ENCODE measurements around the gene CCDC66.
A peak's percentile ranks its signal among the peaks of the same experiment; 100 is the strongest.

The CCDC66 gene

DNA sequence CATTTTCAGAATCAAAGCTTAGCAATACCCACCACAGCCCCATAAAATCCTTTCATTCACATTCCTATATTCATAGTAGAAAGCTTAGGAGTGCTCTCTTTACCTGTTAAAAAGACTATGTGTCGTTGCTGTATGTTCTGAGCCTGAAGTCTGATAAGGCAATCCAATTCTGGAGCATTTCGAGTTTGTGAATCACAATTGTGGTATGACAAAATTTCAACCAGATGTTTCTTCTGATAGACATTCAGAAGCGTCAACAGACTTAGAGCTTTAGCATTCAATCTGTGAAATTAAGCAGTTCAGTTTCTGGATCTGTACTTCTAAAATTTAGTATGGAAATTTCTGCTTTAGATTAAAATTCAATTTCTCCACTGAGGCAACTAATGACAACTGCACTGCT is 67.8 kb downstream of the CCDC66 start:
- Histone ChIP-seq H3K9me3 (ENCODE audit: control insufficient read depth, low read length) (no peaks in the 10 kb centered on the region), H3K4me3 (ENCODE audit: low read length) (no peak overlapping the region), H3K36me3 (ENCODE audit: control insufficient read depth, insufficient read depth, low read length, severe bottlenecking) (peaks cover 83% of the 10 kb centered on the region), H3K4me1 (ENCODE audit: control insufficient read depth, insufficient read depth, low read length) (peaks cover 12% of the 10 kb centered on the region), H3K27me3 (replicated peaks; ENCODE audit: control insufficient read depth, insufficient read depth, low read length) (no peaks in the 10 kb centered on the region), H3K9ac (ENCODE audit: low read length) (no peak overlapping the region)
- peak; percentile 77 for DNase-seq (ENCODE audit: low read depth)

GRCh38 chr3:56629047-56629446 is 72.1 kb downstream of the CCDC66 start:
- Histone ChIP-seq H3K36me3 (ENCODE audit: control insufficient read depth, insufficient read depth, low read length, severe bottlenecking) (peaks cover 58% of the 10 kb centered on the region), H3K9ac (ENCODE audit: low read length) (no peak overlapping the region), H3K9me3 (ENCODE audit: control insufficient read depth, low read length) (no peaks in the 10 kb centered on the region), H3K4me1 (ENCODE audit: control insufficient read depth, insufficient read depth, low read length) (peaks cover 13% of the 10 kb centered on the region), H3K27me3 (replicated peaks; ENCODE audit: control insufficient read depth, insufficient read depth, low read length) (no peaks in the 10 kb centered on the region), H3K4me3 (ENCODE audit: low read length) (no peak overlapping the region)
- DNase-seq (ENCODE audit: low read depth), result no peak

DNA sequence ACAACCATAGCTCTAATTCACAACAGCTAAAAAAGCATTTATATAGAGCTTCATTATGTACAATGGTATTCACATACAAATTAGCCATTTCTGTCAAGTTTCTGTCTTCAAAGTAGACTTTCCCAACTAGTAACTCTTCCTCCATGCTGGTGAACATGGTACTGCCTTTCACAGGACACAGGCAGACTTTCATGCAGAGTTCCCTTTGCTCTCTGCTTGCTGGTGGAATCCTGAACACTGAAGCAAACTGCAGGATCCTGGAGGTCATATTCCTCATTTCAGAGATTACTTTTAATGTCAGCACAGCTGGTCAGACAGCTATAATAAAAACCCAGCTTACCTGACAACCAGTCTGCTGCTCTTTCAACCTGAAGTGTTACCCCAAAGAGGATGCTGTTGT is 72.5 kb downstream of the CCDC66 start:
- no peaks in the 10 kb centered on the region for H3K9me3 ChIP-seq (ENCODE audit: control insufficient read depth, low read length)
- no peak for DNase-seq (ENCODE audit: low read depth)
- no peak overlapping the region for H3K4me3 ChIP-seq (ENCODE audit: low read length)
- no peaks in the 10 kb centered on the region for H3K27me3 ChIP-seq (replicated peaks; ENCODE audit: control insufficient read depth, insufficient read depth, low read length)
- no peak overlapping the region for H3K9ac ChIP-seq (ENCODE audit: low read length)
- peaks cover 13% of the 10 kb centered on the region for H3K4me1 ChIP-seq (ENCODE audit: control insufficient read depth, insufficient read depth, low read length)
- H3K36me3 ChIP-seq (ENCODE audit: control insufficient read depth, insufficient read depth, low read length, severe bottlenecking), result peaks cover 58% of the 10 kb centered on the region

- DNase-seq (ENCODE audit: low read depth), result no peak
- Histone ChIP-seq H3K4me3 (ENCODE audit: low read length) (no peak overlapping the region), H3K36me3 (ENCODE audit: control insufficient read depth, insufficient read depth, low read length, severe bottlenecking) (peaks cover 48% of the 10 kb centered on the region), H3K9me3 (ENCODE audit: control insufficient read depth, low read length) (no peaks in the 10 kb centered on the region), H3K4me1 (ENCODE audit: control insufficient read depth, insufficient read depth, low read length) (peaks cover 4% of the 10 kb centered on the region), H3K9ac (ENCODE audit: low read length) (no peak overlapping the region), H3K27me3 (replicated peaks; ENCODE audit: control insufficient read depth, insufficient read depth, low read length) (no peaks in the 10 kb centered on the region)
Measured at GRCh38 chr3:56630966-56631365, 74.0 kb downstream of the CCDC66 start.

- Histone ChIP-seq H3K36me3 (ENCODE audit: control insufficient read depth, insufficient read depth, low read length, severe bottlenecking) (peaks cover 44% of the 10 kb centered on the region), H3K4me3 (ENCODE audit: low read length) (no peak overlapping the region), H3K27me3 (replicated peaks; ENCODE audit: control insufficient read depth, insufficient read depth, low read length) (no peaks in the 10 kb centered on the region), H3K9me3 (ENCODE audit: control insufficient read depth, low read length) (no peaks in the 10 kb centered on the region), H3K9ac (ENCODE audit: low read length) (no peak overlapping the region), H3K4me1 (ENCODE audit: control insufficient read depth, insufficient read depth, low read length) (peaks cover 4% of the 10 kb centered on the region)
- no peak for DNase-seq (ENCODE audit: low read depth)
Measured at GRCh38 chr3:56633181-56633580, 76.2 kb downstream of the CCDC66 start.

DNA sequence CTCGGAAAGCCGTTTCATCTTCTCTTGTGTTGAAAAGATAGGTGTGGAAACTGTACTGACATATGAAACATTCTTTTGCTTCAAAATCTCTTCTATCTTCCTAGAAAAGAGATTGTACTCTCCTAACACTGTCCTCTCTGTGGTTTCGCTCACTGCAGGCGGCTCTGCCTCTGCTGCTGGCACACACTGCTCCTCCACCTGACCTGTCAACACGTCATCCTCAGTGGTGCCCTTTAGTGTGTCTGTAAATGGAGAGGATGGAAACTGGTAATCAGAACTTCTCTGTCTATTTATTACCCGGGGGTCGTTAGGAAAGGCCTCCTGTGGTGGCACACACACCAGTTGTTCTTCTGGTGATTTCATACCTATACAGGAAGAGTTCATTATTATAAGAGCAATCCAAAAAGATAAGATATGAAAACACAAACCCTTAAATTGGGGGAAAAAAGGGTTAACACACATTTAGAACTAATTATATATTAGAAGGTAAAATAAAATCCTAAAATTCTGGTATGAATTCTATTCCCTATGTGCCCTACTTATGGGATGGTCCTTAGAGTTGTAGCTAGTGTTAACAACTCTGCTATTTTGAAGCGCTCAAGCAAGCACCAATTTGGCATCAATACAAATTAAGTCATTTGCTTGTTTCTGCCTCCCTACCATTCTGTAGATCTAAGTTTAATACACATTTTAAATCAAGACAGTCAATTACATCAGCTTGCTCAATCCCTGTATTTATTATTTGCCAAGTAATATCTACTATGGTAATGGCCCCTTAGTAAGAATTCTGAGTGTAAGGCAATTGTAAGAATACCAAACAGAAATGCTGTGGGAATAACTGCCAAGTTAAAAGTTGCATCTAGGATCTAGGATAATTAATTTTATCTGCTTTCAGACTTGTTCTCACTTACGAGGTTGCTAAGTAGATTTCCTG is 76.9 kb downstream of the CCDC66 start:
- Histone ChIP-seq H3K9me3 (ENCODE audit: control insufficient read depth, low read length) (no peaks in the 10 kb centered on the region), H3K27me3 (replicated peaks; ENCODE audit: control insufficient read depth, insufficient read depth, low read length) (no peaks in the 10 kb centered on the region), H3K4me1 (ENCODE audit: control insufficient read depth, insufficient read depth, low read length) (peaks cover 4% of the 10 kb centered on the region), H3K9ac (ENCODE audit: low read length) (no peak overlapping the region), H3K36me3 (ENCODE audit: control insufficient read depth, insufficient read depth, low read length, severe bottlenecking) (peaks cover 44% of the 10 kb centered on the region), H3K4me3 (ENCODE audit: low read length) (no peak overlapping the region)
- DNase-seq (ENCODE audit: low read depth), result no peak

- Histone ChIP-seq H3K4me1 (ENCODE audit: control insufficient read depth, insufficient read depth, low read length) (no peaks in the 10 kb centered on the region), H3K9me3 (ENCODE audit: control insufficient read depth, low read length) (no peaks in the 10 kb centered on the region), H3K27me3 (replicated peaks; ENCODE audit: control insufficient read depth, insufficient read depth, low read length) (no peaks in the 10 kb centered on the region), H3K4me3 (ENCODE audit: low read length) (no peak overlapping the region), H3K9ac (ENCODE audit: low read length) (no peak overlapping the region), H3K36me3 (ENCODE audit: control insufficient read depth, insufficient read depth, low read length, severe bottlenecking) (peaks cover 81% of the 10 kb centered on the region)
- no peak for DNase-seq (ENCODE audit: low read depth)
Measured at GRCh38 chr3:56645407-56645806, 88.4 kb downstream of the CCDC66 start.

GRCh38 chr3:56654460-56654859 is 97.5 kb downstream of the CCDC66 start:
- no peaks in the 10 kb centered on the region for H3K4me1 ChIP-seq (ENCODE audit: control insufficient read depth, insufficient read depth, low read length)
- H3K4me3 ChIP-seq (ENCODE audit: low read length), result no peak overlapping the region
- no peaks in the 10 kb centered on the region for H3K27me3 ChIP-seq (replicated peaks; ENCODE audit: control insufficient read depth, insufficient read depth, low read length)
- no peaks in the 10 kb centered on the region for H3K9me3 ChIP-seq (ENCODE audit: control insufficient read depth, low read length)
- peaks cover 67% of the 10 kb centered on the region for H3K36me3 ChIP-seq (ENCODE audit: control insufficient read depth, insufficient read depth, low read length, severe bottlenecking)
- H3K9ac ChIP-seq (ENCODE audit: low read length), result no peak overlapping the region
- no peak for DNase-seq (ENCODE audit: low read depth)

DNA sequence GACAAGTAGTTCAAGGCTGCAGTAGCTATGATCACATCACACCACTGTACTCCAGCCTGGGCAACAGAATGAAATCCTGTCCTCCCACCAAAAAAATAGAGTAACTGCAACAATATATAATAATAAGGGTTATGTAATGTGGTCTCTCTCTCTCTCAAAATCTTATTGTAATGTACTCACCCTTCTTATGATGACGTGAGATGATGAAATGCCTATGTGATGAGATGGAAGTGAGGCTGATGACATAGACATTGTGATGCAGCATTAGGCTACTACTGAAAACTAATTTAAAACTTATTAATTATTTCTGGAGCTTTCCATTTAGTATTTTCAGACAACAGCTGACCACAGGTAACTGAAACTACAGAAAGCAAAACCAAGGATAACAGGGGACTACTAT is 98.7 kb downstream of the CCDC66 start:
- H3K4me3 ChIP-seq (ENCODE audit: low read length), result no peak overlapping the region
- no peaks in the 10 kb centered on the region for H3K4me1 ChIP-seq (ENCODE audit: control insufficient read depth, insufficient read depth, low read length)
- no peaks in the 10 kb centered on the region for H3K9me3 ChIP-seq (ENCODE audit: control insufficient read depth, low read length)
- no peaks in the 10 kb centered on the region for H3K27me3 ChIP-seq (replicated peaks; ENCODE audit: control insufficient read depth, insufficient read depth, low read length)
- H3K36me3 ChIP-seq (ENCODE audit: control insufficient read depth, insufficient read depth, low read length, severe bottlenecking), result peaks cover 70% of the 10 kb centered on the region
- no peak overlapping the region for H3K9ac ChIP-seq (ENCODE audit: low read length)
- no peak for DNase-seq (ENCODE audit: low read depth)

- H3K4me1 ChIP-seq (ENCODE audit: control insufficient read depth, insufficient read depth, low read length), result no peaks in the 10 kb centered on the region
- H3K36me3 ChIP-seq (ENCODE audit: control insufficient read depth, insufficient read depth, low read length, severe bottlenecking), result peaks cover 96% of the 10 kb centered on the region
- H3K9ac ChIP-seq (ENCODE audit: low read length), result no peak overlapping the region
- H3K27me3 ChIP-seq (replicated peaks; ENCODE audit: control insufficient read depth, insufficient read depth, low read length), result no peaks in the 10 kb centered on the region
- DNase-seq (ENCODE audit: low read depth), result no peak
- H3K9me3 ChIP-seq (ENCODE audit: control insufficient read depth, low read length), result no peaks in the 10 kb centered on the region
- no peak overlapping the region for H3K4me3 ChIP-seq (ENCODE audit: low read length)
Measured at GRCh38 chr3:56664823-56665222, 107.8 kb downstream of the CCDC66 start.

DNA sequence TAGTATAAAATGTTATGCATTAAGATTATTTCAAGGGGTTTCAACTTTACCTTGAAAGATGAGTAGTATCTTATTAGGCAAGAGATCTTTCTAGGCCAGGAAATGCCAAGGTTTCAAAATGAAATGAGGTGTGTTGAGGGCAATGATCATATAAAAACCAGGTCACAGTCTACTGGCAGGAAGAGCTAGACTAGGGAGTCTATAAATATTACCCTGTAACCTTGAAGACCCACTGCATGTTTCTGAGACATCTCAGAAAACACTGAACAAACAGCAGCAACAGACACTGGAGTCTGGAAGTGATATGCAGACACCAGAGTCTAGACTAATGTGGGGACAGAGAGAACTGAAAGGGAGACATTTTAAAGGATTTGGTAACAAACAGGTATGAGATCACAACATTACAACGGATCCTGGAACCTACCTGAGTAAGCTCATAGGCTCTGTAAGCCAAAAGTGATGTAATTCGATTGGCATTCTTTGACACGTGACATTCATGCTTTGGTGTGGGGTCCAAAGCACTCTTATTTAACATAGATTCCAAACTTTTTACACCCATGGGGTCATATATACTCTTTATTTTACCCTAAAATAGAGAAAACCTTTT is 111.1 kb downstream of the CCDC66 start:
- Histone ChIP-seq H3K36me3 (ENCODE audit: control insufficient read depth, insufficient read depth, low read length, severe bottlenecking) (peaks cover 90% of the 10 kb centered on the region), H3K4me1 (ENCODE audit: control insufficient read depth, insufficient read depth, low read length) (no peaks in the 10 kb centered on the region), H3K4me3 (ENCODE audit: low read length) (no peak overlapping the region), H3K9me3 (ENCODE audit: control insufficient read depth, low read length) (no peaks in the 10 kb centered on the region), H3K9ac (ENCODE audit: low read length) (no peak overlapping the region), H3K27me3 (replicated peaks; ENCODE audit: control insufficient read depth, insufficient read depth, low read length) (no peaks in the 10 kb centered on the region)
- DNase-seq (ENCODE audit: low read depth), result no peak

All from adipocyte (in vitro differentiated cells).